ENCODE results near the gene PRKCZ. TPM values are rescaled to one million over a fixed set of nuclear protein-coding genes. Genes with fewer than 3 reads are reported as not detected.

PRKCZ gene
- polyA plus RNA-seq, 3 donors: 0.74 to 1.9 (median 1.4) TPM

DNA sequence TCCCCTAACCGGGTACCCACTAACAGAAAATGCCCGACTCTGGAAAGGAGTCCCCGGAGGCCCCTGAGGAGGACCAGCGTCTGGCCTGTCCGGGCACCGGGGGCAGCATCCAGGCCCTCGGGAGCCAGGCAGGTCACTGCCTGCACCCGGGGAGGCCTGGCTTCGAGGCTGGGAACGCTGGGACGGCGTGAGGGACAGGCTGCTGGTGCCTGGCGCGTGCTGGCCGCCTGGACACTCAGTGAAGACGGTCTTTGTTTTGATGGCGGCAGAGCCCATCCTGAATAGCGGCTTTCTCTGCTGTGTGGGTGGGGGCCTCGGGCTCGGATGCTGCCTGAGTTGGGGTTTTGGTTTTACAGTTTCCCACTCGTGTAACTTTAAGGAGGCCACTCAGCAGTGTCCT lies 37.6 kb downstream of the PRKCZ start:
- Histone ChIP-seq H2AFZ (ENCODE audit: insufficient read depth, low read depth, low read length, poor library complexity, severe bottlenecking) (no peak overlapping the region), H3K9ac (ENCODE audit: insufficient read depth, low read length, poor library complexity, severe bottlenecking) (no peak overlapping the region), H3K9me3 (replicated peaks in 1 of 2; ENCODE audit: control insufficient read depth in 1 of 2, insufficient read depth in 1 of 2, low read length in 2 of 2) (no peaks in the 10 kb centered on the region), H3K27ac (ENCODE audit: low read depth in 1 of 2, low read length in 2 of 2) (no peak overlapping the region), H3K27me3 (ENCODE audit: control insufficient read depth in 2 of 2, insufficient read depth in 2 of 2, low read length in 2 of 2) (no peaks in the 10 kb centered on the region), H3K4me1 (ENCODE audit: control insufficient read depth in 1 of 2, insufficient read depth in 2 of 2, low read length in 2 of 2) (no peaks in the 10 kb centered on the region), H3K4me3 (replicated peaks in 1 of 3; ENCODE audit: low read depth in 2 of 3, low read length in 3 of 3) (no peak overlapping the region), H3K79me2 (ENCODE audit: insufficient read depth, low read length) (no peaks in the 10 kb centered on the region), H3K36me3 (replicated peaks in 1 of 2; ENCODE audit: control insufficient read depth in 1 of 2, insufficient read depth in 2 of 2, low read length in 2 of 2) (no peaks in the 10 kb centered on the region), H4K20me1 (ENCODE audit: insufficient read depth, low read length) (no peaks in the 10 kb centered on the region), H3K4me2 (replicated peaks; ENCODE audit: extremely low read depth, low read length, poor library complexity, severe bottlenecking) (no peak overlapping the region)
- TF ChIP-seq, protein P1, sequence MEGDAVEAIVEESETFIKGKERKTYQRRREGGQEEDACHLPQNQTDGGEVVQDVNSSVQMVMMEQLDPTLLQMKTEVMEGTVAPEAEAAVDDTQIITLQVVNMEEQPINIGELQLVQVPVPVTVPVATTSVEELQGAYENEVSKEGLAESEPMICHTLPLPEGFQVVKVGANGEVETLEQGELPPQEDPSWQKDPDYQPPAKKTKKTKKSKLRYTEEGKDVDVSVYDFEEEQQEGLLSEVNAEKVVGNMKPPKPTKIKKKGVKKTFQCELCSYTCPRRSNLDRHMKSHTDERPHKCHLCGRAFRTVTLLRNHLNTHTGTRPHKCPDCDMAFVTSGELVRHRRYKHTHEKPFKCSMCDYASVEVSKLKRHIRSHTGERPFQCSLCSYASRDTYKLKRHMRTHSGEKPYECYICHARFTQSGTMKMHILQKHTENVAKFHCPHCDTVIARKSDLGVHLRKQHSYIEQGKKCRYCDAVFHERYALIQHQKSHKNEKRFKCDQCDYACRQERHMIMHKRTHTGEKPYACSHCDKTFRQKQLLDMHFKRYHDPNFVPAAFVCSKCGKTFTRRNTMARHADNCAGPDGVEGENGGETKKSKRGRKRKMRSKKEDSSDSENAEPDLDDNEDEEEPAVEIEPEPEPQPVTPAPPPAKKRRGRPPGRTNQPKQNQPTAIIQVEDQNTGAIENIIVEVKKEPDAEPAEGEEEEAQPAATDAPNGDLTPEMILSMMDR (IDR thresholded peaks at IDR 0.05): no peak
- Mint-ChIP-seq H3K36me3 (no peaks in the 10 kb centered on the region), H3K4me1 (peaks cover 4% of the 10 kb centered on the region), H3K27me3 (ENCODE audit: low read depth in 3 of 3) (peaks cover 0 to 5% (median 4%) of the 10 kb centered on the region in 3 donors), H3K27ac (no peak overlapping the region), H3K9me3 (no peaks in the 10 kb centered on the region), H3K4me3 (no peak overlapping the region)
- no peak for DNase-seq
- intact Hi-C loops (cut with micrococcal nuclease): no loop called here
- 97% methylated on average over 14 of the region's 21 CpGs for WGBS (ENCODE audit: insufficient coverage)

DNA sequence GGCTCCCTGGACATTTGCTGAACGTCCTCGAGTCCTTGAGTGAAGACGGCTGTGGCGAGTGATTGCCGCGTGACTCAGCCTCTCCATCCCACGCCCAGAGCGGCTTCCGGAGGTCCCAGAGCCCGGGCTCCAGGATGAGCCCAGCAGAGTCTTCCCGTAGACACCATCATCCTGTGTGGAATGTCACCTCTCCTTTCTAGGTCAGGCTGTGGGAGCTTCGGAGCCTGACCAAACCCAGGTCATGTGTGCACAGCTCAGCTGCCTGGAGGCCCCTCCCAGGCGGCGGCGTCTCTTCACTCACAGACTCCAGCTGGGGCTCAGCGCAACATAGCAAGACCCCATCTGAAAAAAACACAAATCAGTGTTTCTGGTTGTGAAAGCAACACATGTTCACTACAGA lies 38.2 kb downstream of the PRKCZ start:
- Histone ChIP-seq H3K4me1 (ENCODE audit: control insufficient read depth in 1 of 2, insufficient read depth in 2 of 2, low read length in 2 of 2) (no peaks in the 10 kb centered on the region), H3K4me3 (replicated peaks in 1 of 3; ENCODE audit: low read depth in 2 of 3, low read length in 3 of 3) (no peak overlapping the region), H3K9ac (ENCODE audit: insufficient read depth, low read length, poor library complexity, severe bottlenecking) (no peak overlapping the region), H3K79me2 (ENCODE audit: insufficient read depth, low read length) (no peaks in the 10 kb centered on the region), H4K20me1 (ENCODE audit: insufficient read depth, low read length) (no peaks in the 10 kb centered on the region), H3K4me2 (replicated peaks; ENCODE audit: extremely low read depth, low read length, poor library complexity, severe bottlenecking) (no peak overlapping the region), H3K27ac (ENCODE audit: low read depth in 1 of 2, low read length in 2 of 2) (no peak overlapping the region), H3K36me3 (replicated peaks in 1 of 2; ENCODE audit: control insufficient read depth in 1 of 2, insufficient read depth in 2 of 2, low read length in 2 of 2) (no peaks in the 10 kb centered on the region), H2AFZ (ENCODE audit: insufficient read depth, low read depth, low read length, poor library complexity, severe bottlenecking) (no peak overlapping the region), H3K27me3 (ENCODE audit: control insufficient read depth in 2 of 2, insufficient read depth in 2 of 2, low read length in 2 of 2) (no peaks in the 10 kb centered on the region), H3K9me3 (replicated peaks in 1 of 2; ENCODE audit: control insufficient read depth in 1 of 2, insufficient read depth in 1 of 2, low read length in 2 of 2) (no peaks in the 10 kb centered on the region)
- TF ChIP-seq, protein P1 (IDR thresholded peaks at IDR 0.05): no peak
- DNase-seq: no peak
- no peak overlapping the region for H3K4me3 Mint-ChIP-seq
- H3K36me3 Mint-ChIP-seq: no peaks in the 10 kb centered on the region
- peaks cover 4% of the 10 kb centered on the region for H3K4me1 Mint-ChIP-seq
- WGBS (ENCODE audit: insufficient coverage): 97% methylated on average over 16 of the region's 16 CpGs
- H3K27me3 Mint-ChIP-seq (ENCODE audit: low read depth in 3 of 3): peaks cover 0 to 5% (median 3%) of the 10 kb centered on the region in 3 donors
- H3K27ac Mint-ChIP-seq: no peak overlapping the region
- intact Hi-C loops (cut with micrococcal nuclease): no loop called here
- H3K9me3 Mint-ChIP-seq: no peaks in the 10 kb centered on the region
